Measurements from ENCODE around the gene EAF1.
"Not testable (repeated sequence)": the region's sequence is repeated elsewhere in the genome, so short reads cannot be mapped to it uniquely, and the experiment has no call there.

Gene EAF1

GRCh38 chr3:15427182-15427880 is at the start of gene EAF1, which contains the start of gene METTL6:
Gene EAF1 (plus strand): TSS chr3:15427598. CDS start chr3:15427780, 182 bp downstream.
Gene METTL6 (minus strand): TSS chr3:15427544. CDS start chr3:15426511, 1,033 bp downstream.
- DNase-seq = peak; percentile 96

- DNase-seq = peak; percentile 89
Measured at GRCh38 chr3:15377961-15378791, 49.2 kb upstream of the EAF1 start.

- no peak for DNase-seq
Measured at GRCh38 chr3:15380980-15381890, 46.2 kb upstream of the EAF1 start.

- no peak for DNase-seq
Measured at GRCh38 chr3:15382405-15382923, 44.9 kb upstream of the EAF1 start.

- no peak for DNase-seq
Measured at GRCh38 chr3:15384510-15385237, 42.7 kb upstream of the EAF1 start.

- not testable (repeated sequence) for DNase-seq
Measured at GRCh38 chr3:15385238-15385695, 42.1 kb upstream of the EAF1 start.

GRCh38 chr3:15385901-15386653 is 41.3 kb upstream of the EAF1 start:
- DNase-seq = no peak

GRCh38 chr3:15386654-15386955 is 40.8 kb upstream of the EAF1 start:
- not testable (repeated sequence) for DNase-seq

- no peak for DNase-seq
Measured at GRCh38 chr3:15387171-15387581, 40.2 kb upstream of the EAF1 start.

- DNase-seq = no peak
Measured at GRCh38 chr3:15387735-15388134, 39.7 kb upstream of the EAF1 start.

- not testable (repeated sequence) for DNase-seq
Measured at GRCh38 chr3:15388335-15388734, 39.1 kb upstream of the EAF1 start.

GRCh38 chr3:15390460-15390859 is 36.9 kb upstream of the EAF1 start:
- no peak for DNase-seq

- DNase-seq = no peak
Measured at GRCh38 chr3:15391007-15391406, 36.4 kb upstream of the EAF1 start.

- DNase-seq = not testable (repeated sequence)
Measured at GRCh38 chr3:15393252-15393651, 34.1 kb upstream of the EAF1 start.

GRCh38 chr3:15398731-15399133 is 28.7 kb upstream of the EAF1 start:
- DNase-seq = not testable (repeated sequence)

GRCh38 chr3:15399970-15400369 is 27.4 kb upstream of the EAF1 start:
- no peak for DNase-seq

- DNase-seq = no peak
Measured at GRCh38 chr3:15401936-15402335, 25.5 kb upstream of the EAF1 start.

- DNase-seq = no peak
Measured at GRCh38 chr3:15403495-15403894, 23.9 kb upstream of the EAF1 start.

- no peak for DNase-seq
Measured at GRCh38 chr3:15403965-15404364, 23.4 kb upstream of the EAF1 start.

GRCh38 chr3:15404767-15405166 is 22.6 kb upstream of the EAF1 start:
- no peak for DNase-seq

GRCh38 chr3:15405448-15406050 is 21.8 kb upstream of the EAF1 start:
- DNase-seq = peak; percentile 4

Measured in retina (tissue), 1 donor.